ENCODE data around the gene DPY30.
"Not testable (repeated sequence)": the region's sequence is repeated elsewhere in the genome, so short reads cannot be mapped to it uniquely, and the experiment has no call there.

Gene DPY30

GRCh38 chr2:32039447-32040219 lies at the start of gene DPY30:
Gene DPY30, minus strand, starts transcription at chr2:32039805. Its CDS starts 349 bp downstream, at chr2:32039456.
- ATAC-seq = peak; percentile 94 to 98

- ATAC-seq = no peak
These were observed 34.5 kb upstream of the DPY30 start for GRCh38 chr2:32074134-32074506.

GRCh38 chr2:32067549-32067948 lies 27.9 kb upstream of the DPY30 start:
- ATAC-seq = no peak

- ATAC-seq = no peak
These were observed 25.1 kb upstream of the DPY30 start for GRCh38 chr2:32064713-32065112.

GRCh38 chr2:32064021-32064601 lies 24.5 kb upstream of the DPY30 start:
- no peak for ATAC-seq

- peak; percentile 95 to 96 for ATAC-seq
These were observed 23.9 kb upstream of the DPY30 start, which contains the start of gene SPAST for GRCh38 chr2:32063310-32064020. Gene SPAST, plus strand, starts transcription at chr2:32063556. Its CDS starts 276 bp downstream, at chr2:32063832.

GRCh38 chr2:32061973-32062861 lies 22.6 kb upstream of the DPY30 start:
- ATAC-seq = no peak

- ATAC-seq = no peak
These were observed 21.8 kb upstream of the DPY30 start for GRCh38 chr2:32061430-32061829.

- ATAC-seq = no peak
These were observed 20.7 kb upstream of the DPY30 start for GRCh38 chr2:32060266-32060665.

- no peak for ATAC-seq
These were observed 18.5 kb upstream of the DPY30 start for GRCh38 chr2:32058130-32058529.

GRCh38 chr2:32054583-32054982 lies 15.0 kb upstream of the DPY30 start:
- ATAC-seq = not testable (repeated sequence)

GRCh38 chr2:32051836-32052439 lies 12.3 kb upstream of the DPY30 start:
- no peak for ATAC-seq

- ATAC-seq = no peak
These were observed 4.0 kb upstream of the DPY30 start for GRCh38 chr2:32043561-32043960.

- ATAC-seq = peak in 1 of 2 donors; percentile 24
These were observed 5.3 kb downstream of the DPY30 start for GRCh38 chr2:32034198-32034887.

- ATAC-seq = not testable (repeated sequence)
These were observed 20.7 kb downstream of the DPY30 start for GRCh38 chr2:32018789-32019482.

- no peak for ATAC-seq
These were observed 26.7 kb downstream of the DPY30 start for GRCh38 chr2:32012872-32013271.

GRCh38 chr2:32011485-32011960 lies 28.1 kb downstream of the DPY30 start:
- ATAC-seq = no peak

- ATAC-seq = peak; percentile 74 to 75
These were observed 28.7 kb downstream of the DPY30 start, which contains the start of gene MEMO1 for GRCh38 chr2:32010670-32011484. Gene MEMO1, minus strand, starts transcription at chr2:32011008. Its CDS starts 761 bp downstream, at chr2:32010247.

GRCh38 chr2:32010280-32010669 lies 29.3 kb downstream of the DPY30 start:
- peak; percentile 76 to 79 for ATAC-seq
